Stimulated activated CD8-positive, alpha-beta memory T cell treated with anti-CD3 and anti-CD28 coated beads, Interleukin-15, amount 100 ng/mL, for 1 hour (primary cell): ENCODE measurements around the gene PPP1R9B.

Experiments used
- DNase-seq: peaks from one replicate; pipeline ENCODE4 v3.0.0-alpha.2; 2020; ENCODE audit warnings: low read depth

Gene PPP1R9B

GRCh38 chr17:50139950-50140885 lies 10.3 kb downstream of the PPP1R9B start:
- peak; percentile 72 for DNase-seq

GRCh38 chr17:50139185-50139783 lies 11.2 kb downstream of the PPP1R9B start:
- no peak for DNase-seq

GRCh38 chr17:50137042-50137441 lies 13.4 kb downstream of the PPP1R9B start:
- no peak for DNase-seq

GRCh38 chr17:50136096-50136687 lies 14.3 kb downstream of the PPP1R9B start:
- DNase-seq: no peak

GRCh38 chr17:50135316-50136095 lies 15.0 kb downstream of the PPP1R9B start:
- DNase-seq: no peak

- DNase-seq: no peak
Observed at GRCh38 chr17:50134206-50135110, 16.0 kb downstream of the PPP1R9B start.

GRCh38 chr17:50133769-50134099 lies 16.7 kb downstream of the PPP1R9B start:
- DNase-seq: no peak

- DNase-seq: no peak
Observed at GRCh38 chr17:50133028-50133768, 17.3 kb downstream of the PPP1R9B start.

GRCh38 chr17:50132104-50132794 lies 18.2 kb downstream of the PPP1R9B start:
- DNase-seq: no peak

GRCh38 chr17:50130559-50131305 lies 19.7 kb downstream of the PPP1R9B start:
- no peak for DNase-seq

- no peak for DNase-seq
Observed at GRCh38 chr17:50129728-50130558, 20.5 kb downstream of the PPP1R9B start, which contains the start of gene SAMD14. TSS of gene SAMD14 (minus strand) at chr17:50130160. CDS start at chr17:50124959, 5,201 bp downstream.

GRCh38 chr17:50129353-50129727 lies 21.1 kb downstream of the PPP1R9B start:
- no peak for DNase-seq

- no peak for DNase-seq
Observed at GRCh38 chr17:50128441-50129352, 21.8 kb downstream of the PPP1R9B start.

GRCh38 chr17:50127697-50128361 lies 22.6 kb downstream of the PPP1R9B start:
- DNase-seq: no peak

- no peak for DNase-seq
Observed at GRCh38 chr17:50125420-50125997, 25.0 kb downstream of the PPP1R9B start.
